NCI-H2107 treated with DMSO at 0.1 percent for 48 hours (cell line): ENCODE results near the gene PDE1C.

Experiments used
- DNase-seq: peaks from one replicate; lab custom pipeline; 2025; ENCODE audit not compliant: unreplicated experiment; lab: John Stamatoyannopoulos, UW

PDE1C gene

GRCh38 chr7:31899356-31899927 is 170.8 kb downstream of the PDE1C start:
- no peak for DNase-seq

DNA sequence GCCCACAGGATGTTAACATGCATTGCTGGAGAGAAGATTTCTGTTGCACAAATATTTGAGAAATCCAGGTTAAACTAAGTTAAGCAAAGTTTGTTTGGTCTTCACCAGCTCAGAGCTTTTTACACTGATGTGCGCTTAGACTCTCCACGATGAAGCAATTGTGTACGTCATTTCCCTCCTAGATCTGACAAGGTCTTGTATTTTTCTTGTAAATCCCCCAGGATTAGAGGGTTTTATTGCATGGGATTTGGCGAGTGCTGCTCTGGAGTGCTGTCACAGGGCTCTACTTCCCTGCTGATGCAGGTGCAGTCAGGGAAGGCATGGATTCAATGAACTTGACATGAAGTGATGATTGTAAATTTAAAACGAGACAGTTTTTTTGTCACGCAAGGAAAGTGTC is 173.3 kb downstream of the PDE1C start:
- DNase-seq = no peak

DNA sequence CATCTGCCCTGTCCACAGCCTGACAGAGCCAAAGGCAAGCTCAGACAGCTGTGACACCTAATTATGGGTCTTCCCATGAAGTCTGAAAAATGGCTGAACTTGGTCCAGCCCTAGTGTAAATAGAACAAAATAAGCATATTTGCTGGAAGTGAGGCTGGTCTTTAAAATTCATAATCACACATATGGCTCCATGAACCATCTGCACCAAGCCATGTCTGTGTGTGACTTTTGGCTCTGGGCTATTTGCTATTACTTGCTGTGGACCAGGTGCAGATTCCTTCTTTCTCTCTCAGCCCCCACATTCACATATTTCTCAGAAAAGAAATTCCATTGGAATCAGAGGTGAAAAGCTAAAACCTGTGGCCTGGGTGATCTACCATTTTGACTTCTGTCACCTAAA is 175.9 kb downstream of the PDE1C start:
- DNase-seq = no peak

GRCh38 chr7:31893365-31893764 is 176.8 kb downstream of the PDE1C start:
- no peak for DNase-seq

GRCh38 chr7:31892099-31892829 is 177.9 kb downstream of the PDE1C start:
- no peak for DNase-seq

- no peak for DNase-seq
These were observed 179.4 kb downstream of the PDE1C start for GRCh38 chr7:31890766-31891165.

DNA sequence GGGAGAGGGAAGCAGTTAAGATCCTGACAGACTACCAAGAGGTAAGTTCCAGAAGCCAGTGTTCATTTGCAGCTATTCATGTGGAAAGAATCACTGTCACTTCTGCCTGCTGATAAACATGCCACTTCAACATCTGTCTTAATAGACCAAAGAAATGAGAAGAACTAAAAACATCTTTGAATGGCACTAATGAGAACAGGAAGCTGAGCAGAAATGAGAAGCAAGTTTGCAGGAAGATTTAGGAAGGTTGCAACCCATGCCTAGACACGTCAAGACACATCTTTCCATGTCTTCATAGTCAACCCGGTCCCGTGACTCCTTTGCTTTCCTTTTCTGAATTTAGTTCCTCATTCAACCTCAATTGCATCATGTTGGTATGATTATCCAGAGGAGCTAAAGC is 180.0 kb downstream of the PDE1C start:
- no peak for DNase-seq

DNA sequence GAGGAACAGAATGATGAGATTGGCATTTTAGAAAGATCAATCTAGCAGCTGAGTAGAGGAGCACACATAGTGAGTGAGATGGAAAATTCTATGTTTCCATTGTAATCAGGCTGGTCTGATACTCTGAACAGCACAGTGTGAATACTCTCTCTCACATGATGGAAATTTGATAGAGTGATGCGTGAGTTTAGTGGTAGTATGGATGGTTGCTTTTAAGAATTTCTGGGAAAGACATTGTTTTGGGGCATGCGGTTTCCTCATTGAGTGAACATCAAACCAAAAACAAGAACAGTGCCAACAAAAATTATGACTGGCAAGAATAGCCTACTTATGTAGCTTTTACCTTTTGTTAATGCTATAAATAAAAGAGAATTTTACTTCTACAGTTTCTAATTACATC is 183.2 kb downstream of the PDE1C start:
- no peak for DNase-seq

DNA sequence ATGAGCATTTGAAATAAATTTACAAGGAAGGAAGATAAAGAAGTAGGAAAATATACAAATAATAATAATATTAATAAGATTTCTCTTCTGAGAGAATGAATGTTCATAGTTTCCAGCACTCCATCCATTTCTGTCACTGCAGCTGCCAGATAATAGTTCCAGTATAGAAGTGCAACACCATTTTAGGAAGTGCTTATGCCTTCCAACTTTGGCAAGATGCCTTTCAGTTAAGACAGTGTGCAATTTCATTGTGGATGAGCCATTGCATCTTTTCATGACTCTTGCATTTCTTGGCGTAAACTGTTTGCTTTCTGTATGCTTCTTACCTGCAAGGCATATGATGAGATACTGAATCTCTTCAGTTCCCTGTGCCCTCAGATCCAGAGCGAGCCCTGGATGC is 185.0 kb downstream of the PDE1C start:
- DNase-seq = no peak

DNA sequence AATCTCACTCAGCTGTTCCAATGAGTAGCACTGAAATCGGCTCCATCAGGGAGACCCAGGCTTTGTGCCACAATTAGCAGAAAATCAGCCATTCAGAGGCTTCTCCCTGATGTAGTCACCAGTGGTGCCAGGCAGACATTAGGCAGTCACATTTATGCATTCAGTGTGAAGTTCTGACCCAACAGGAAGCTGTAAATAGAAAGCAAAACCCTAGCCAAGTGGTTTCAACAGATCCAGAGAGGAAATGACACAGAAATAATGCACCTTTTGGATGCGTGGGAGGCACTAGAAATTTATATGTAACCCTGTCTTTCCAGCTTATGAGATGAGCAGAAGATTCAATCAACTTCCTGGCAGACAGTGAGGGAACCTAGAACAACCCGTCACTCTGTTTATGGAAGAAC is 186.4 kb downstream of the PDE1C start:
- DNase-seq = no peak

DNA sequence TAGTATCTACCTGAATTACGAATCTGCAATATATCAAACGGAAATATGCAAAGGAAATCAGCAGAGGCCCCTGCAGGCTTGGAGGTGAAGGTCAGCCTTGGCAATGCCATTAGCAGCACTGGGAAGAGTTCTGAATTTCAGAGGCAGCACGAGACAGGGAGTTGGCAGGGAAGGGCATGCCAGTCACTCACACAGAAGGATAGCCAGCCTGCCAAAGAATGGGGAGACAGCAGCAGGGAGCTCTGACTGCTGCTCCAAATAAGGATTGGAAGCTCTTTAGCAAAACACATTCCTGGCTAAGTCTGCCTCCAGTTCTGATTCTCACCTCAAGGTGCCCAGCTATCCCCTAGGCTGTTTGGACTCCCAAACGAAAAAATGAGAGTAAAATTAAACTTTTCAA is 188.0 kb downstream of the PDE1C start:
- no peak for DNase-seq

DNA sequence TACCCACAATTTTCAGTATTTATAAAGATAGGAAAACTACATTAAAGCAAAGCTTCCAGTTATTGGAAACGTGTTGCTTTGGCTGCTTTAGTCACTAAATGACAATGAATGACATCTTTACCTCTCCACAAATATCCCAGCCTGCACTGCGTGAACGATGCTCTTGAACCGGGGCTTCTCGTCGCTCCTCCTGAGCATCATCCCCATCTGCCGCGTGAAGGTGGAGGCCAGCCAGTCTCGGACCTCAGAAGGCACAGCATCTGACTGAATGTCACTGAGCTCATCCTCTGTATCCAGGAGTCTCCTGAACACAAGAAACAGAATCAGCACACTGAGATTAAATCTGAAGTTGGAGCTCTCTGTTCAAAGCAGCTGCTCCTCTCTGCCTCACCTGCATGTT is 191.3 kb downstream of the PDE1C start:
- no peak for DNase-seq

- DNase-seq = no peak
These were observed 194.8 kb downstream of the PDE1C start for GRCh38 chr7:31875424-31875823.

DNA sequence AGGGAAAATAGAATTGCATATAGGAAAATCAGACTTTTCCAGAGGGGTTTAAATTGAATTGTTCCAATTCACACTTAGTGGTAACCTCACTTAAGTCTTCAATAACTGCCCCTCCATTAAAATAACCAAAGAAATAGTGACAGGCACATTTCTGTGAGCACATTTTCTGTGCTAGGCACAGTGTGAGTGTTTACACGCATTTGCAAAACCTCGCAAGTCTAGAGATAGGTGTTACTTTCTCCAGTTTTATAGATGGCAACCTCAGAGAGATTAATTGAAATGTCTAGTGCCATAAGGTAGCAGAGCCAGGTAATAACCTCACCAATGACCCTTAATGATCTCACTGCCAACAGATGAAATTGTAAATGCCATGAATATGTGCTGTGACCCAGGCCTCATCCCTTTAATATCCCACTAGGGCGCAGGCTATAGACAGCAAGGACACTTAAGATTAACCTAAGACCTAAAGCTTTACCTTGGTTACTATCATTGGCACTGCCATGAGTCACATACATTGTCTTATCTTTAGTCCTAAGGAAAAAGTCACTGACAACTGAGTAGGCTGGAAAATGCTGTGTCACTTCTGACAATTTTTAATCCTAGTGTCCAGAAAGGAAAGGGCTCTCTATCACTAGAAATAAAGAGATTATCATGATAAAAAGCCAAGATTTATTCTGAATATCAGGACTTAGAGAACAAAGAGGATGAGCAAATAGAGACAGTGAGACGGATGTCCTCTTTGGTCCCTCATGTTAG is 195.4 kb downstream of the PDE1C start:
- DNase-seq = no peak

GRCh38 chr7:31873816-31874597 is 196.2 kb downstream of the PDE1C start:
- no peak for DNase-seq

DNA sequence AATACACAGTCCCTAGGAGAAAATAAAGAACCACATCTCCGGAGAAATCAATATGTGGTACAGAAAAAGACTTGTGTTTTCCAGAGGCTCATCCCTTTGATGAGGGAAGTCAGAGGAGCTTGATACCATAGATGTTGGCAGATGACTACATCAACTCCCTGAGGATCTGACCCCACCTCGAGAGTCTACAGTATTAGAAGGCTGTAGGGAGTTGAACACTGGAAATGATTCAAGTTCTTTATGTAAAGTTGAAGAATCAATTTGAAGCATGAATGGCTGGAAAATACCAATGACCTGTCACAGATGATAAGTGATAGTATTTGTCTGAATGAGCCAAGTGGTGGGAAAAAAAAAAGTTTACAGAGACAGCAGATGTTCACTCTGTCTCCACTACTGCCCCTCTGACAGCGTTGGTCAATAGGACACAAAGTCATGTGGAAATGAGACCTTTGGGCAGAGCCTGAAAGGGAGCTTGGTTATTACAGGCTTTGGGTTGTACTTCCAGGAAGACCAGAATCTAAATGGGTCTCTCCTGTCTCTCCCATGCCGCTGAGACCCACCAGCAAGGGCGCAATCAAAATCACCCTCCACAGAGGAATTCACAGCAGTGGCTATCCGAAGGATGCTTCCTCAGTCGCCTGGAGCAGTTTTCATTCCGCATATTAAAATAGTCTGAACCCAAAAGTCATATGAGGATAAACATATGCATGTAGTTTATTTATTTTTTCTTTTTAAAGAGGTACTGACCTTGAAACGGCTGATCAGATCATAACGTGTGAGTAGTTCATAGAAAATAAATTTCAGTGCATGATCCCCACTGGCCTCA is 197.4 kb downstream of the PDE1C start:
- DNase-seq = no peak

DNA sequence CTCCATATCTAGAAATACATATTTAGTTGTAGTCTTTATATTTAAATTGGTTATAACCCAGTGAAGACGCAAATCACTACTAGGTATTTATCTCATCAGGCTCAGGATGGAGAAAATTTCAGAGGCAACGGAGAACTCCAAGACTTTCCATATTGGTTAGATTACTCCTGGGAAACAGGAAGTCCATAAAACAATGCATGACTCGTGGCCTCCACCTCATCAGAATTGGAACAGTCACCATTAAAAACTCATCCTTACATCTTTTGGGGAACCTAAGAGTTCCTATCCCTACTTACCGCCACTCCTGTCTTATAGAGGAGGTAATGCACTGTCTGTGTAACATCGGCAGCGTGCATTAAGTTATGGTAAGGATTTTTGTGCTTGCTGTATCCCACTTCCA is 205.6 kb downstream of the PDE1C start:
- no peak for DNase-seq

- no peak for DNase-seq
These were observed 209.3 kb downstream of the PDE1C start for GRCh38 chr7:31860925-31861324.

DNA sequence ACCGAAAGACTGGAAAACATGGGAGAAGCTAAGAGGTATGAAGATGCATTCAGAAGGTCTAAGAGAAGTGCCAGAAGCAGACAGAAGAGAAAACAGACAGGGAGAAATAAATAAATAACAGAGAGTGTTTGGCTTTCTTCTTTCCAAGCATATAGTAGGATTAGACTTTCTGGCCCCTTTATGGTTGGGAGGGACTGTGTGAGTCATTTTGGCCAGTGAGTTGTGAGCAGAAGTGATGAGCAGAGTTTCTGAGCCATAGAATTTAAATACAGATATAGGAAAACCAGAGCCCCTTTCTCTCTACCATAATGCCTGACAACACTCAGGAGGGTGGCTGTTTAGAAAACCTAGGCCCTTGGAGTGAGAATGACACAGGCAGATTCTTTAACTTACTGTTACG is 212.2 kb downstream of the PDE1C start:
- no peak for DNase-seq

GRCh38 chr7:31857172-31857571 is 213.0 kb downstream of the PDE1C start:
- no peak for DNase-seq

DNA sequence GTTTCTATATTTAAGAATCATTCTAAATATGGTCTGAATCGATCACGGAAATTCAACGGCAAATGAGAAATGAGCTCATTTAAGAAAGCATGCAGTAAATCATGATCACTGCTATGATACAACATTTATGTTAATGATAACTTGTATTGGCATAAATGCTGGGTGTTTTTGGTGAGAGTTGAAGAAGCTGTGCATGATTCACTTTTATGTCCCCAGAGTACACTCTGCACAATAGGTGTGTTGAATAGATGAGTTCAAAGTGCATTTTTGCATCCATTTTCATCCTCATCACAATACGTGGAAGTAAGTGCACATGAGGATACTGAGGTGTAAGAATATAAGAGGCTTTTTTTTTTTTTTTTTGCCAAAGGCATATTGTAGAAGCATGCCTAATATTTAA is 213.9 kb downstream of the PDE1C start:
- DNase-seq = no peak
